Fibroblast of lung (primary cell): Measurements from ENCODE around the gene PLXNA2.

ENCODE experiments used
- CTCF ChIP-seq, 2 donors: IDR thresholded peaks in 1 of 2; conservative IDR thresholded peaks in 1 of 2; 1 replicate in 1 of 2; 2 replicates in 1 of 2; pipeline ENCODE4 v1.5.1; 2011 to 2012; ENCODE audit warnings: low read length in 2 of 2, control low read depth in 1 of 2, inconsistent platforms in 1 of 2, low read depth in 1 of 2, mild to moderate bottlenecking in 1 of 2
- EZH2 ChIP-seq: IDR thresholded peaks from 2 replicates; pipeline ENCODE4 v1.5.1; 2012; ENCODE audit warnings: low read length, control low read depth, mild to moderate bottlenecking; ENCODE audit errors: missing control alignments

- no peak for TF ChIP-seq CTCF (conservative IDR thresholded peaks at IDR 0.05 in 1 of 2, IDR thresholded peaks at IDR 0.05 in 1 of 2; ENCODE audit: low read depth in 1 of 2, low read length in 2 of 2)
- TF ChIP-seq EZH2, result no peak
Observed at GRCh38 chr1:208121813-208122364, 122.3 kb downstream of the PLXNA2 start.
